GF-D8 (cell line): Measurements from ENCODE around the gene PLEKHS1.
"Not testable (repeated sequence)": the region's sequence is repeated elsewhere in the genome, so short reads cannot be mapped to it uniquely, and the experiment has no call there.

ENCODE experiments used
- DNase-seq: peaks from one replicate; lab custom pipeline; 2025; lab: John Stamatoyannopoulos, UW

The PLEKHS1 gene

GRCh38 chr10:113801569-113801968 is 50.1 kb downstream of the PLEKHS1 start:
- DNase-seq = no peak

GRCh38 chr10:113802997-113803396 is 51.5 kb downstream of the PLEKHS1 start:
- peak; percentile 37 for DNase-seq

- DNase-seq = no peak
Measured at GRCh38 chr10:113806503-113806902, 55.0 kb downstream of the PLEKHS1 start.

DNA sequence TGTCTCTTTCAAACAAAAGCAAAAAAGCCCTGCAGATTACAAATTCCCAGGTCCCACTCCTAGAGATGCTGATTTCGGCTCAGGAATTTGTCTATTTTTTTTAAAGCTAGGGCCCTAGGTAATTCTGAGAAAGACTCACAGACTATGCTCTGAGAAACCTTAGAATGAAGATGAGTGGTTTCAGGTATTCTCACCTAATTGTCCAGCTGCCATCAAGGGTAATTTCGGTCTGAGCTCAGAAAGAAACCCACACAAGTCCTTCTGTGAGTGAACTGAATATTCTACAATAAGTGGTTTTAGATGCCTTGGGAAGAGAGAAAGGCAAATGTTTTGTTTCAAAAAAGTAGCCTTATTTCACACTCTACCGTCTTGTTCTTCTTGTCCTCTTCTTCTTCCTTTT is 56.7 kb downstream of the PLEKHS1 start:
- DNase-seq = no peak

GRCh38 chr10:113814700-113815099 is 63.2 kb downstream of the PLEKHS1 start:
- not testable (repeated sequence) for DNase-seq

- no peak for DNase-seq
Measured at GRCh38 chr10:113819989-113820388, 68.5 kb downstream of the PLEKHS1 start.

GRCh38 chr10:113820507-113820906 is 69.0 kb downstream of the PLEKHS1 start:
- DNase-seq = no peak

DNA sequence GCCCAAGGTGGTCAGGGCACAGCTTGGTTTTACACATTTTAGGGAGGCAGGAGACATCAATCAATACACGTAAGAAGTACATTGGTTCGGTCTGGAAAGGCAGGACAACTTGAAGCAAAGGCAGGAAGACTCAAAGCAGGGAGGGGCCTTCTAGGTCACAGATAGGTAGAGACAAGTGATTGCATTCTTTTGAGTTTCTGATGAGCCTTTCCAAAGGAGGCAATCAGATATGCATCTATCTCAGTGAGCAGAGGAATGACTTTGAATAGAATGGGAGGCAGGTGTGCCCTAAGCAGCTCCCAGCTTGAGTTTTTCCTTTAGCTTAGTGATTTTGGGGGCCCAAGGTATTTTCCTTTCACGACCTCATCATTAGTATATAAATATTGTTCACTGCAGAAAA is 69.8 kb downstream of the PLEKHS1 start:
- not testable (repeated sequence) for DNase-seq

- no peak for DNase-seq
Measured at GRCh38 chr10:113822174-113822573, 70.7 kb downstream of the PLEKHS1 start.

DNA sequence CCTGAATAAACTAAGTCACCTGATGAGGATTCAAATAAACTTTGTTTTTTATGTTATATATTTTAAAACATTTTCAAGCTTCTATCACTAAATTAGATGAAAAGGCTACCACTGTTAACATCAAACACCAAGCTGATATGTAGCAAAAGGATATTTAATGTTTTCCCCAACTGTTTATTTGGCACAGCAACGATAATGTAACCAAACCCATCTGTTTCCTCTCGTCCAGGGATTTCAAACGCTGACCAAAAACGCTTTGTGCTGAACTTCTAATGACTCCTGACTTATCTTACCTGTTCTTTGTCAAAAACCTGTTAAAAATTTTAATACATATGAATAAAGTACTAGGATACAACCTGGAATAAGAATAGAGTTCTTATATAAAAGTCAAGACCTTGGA is 71.9 kb downstream of the PLEKHS1 start:
- DNase-seq = no peak

- no peak for DNase-seq
Measured at GRCh38 chr10:113825791-113826190, 74.3 kb downstream of the PLEKHS1 start.

DNA sequence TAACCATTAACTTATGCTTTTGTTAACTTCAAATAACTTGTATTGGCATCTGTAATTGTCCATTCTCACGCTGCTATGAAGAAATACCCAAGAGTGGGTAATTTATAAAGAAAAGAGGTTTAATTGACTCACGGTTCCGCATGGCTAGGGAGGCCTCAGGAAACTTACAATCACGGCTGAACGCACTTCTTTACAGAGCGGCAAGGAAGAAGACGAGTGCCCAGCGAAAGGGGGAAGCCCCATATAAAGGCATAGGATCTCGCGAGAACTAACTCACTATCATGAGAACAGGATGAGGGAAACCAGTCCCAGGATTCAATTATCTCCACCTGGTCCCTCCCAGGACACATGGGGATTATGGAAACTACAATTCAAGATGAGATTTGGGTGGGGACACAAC is 77.1 kb downstream of the PLEKHS1 start:
- not testable (repeated sequence) for DNase-seq
